Hepatocyte (in vitro differentiated cells): ENCODE results near the gene APOA5. TPM values are rescaled to one million over a fixed set of nuclear protein-coding genes. Genes with fewer than 3 reads are reported as not detected.
A peak's percentile ranks its signal among the peaks of the same experiment; 100 is the strongest.

Experiments
- DNase-seq: peaks from one replicate; pipeline ENCODE4 v3.0.0-alpha.2; 2016; ENCODE audit warnings: low spot score
- H2AFZ ChIP-seq: fragments of 200-600 bp; sonication (generic); 2 replicates; pipeline ENCODE4 v1.6.0; 2016; ENCODE audit warnings: antibody characterized with exemption, mild to moderate bottlenecking
- H3K27ac ChIP-seq: fragments of 200-600 bp; sonication (generic); 2 replicates; pipeline ENCODE4 v1.5.1; 2016; ENCODE audit warnings: mild to moderate bottlenecking
- H3K27me3 ChIP-seq: fragments of 200-600 bp; sonication (generic); 2 replicates; pipeline ENCODE4 v1.6.1; 2016
- H3K36me3 ChIP-seq: fragments of 200-600 bp; sonication (generic); replicated peaks from 2 replicates; pipeline ENCODE4 v1.5.1; 2016; ENCODE audit warnings: low read depth; ENCODE audit not compliant: insufficient read depth
- H3K4me1 ChIP-seq: fragments of 200-600 bp; sonication (generic); 2 replicates; pipeline ENCODE4 v1.5.1; 2016; ENCODE audit warnings: mild to moderate bottlenecking, moderate library complexity; ENCODE audit not compliant: insufficient read depth
- H3K4me2 ChIP-seq: fragments of 200-600 bp; sonication (generic); 2 replicates; pipeline ENCODE4 v1.6.0; 2016
- H3K4me3 ChIP-seq: fragments of 200-600 bp; sonication (generic); 2 replicates; pipeline ENCODE4 v1.5.1; 2016; ENCODE audit warnings: mild to moderate bottlenecking
- H3K79me2 ChIP-seq: fragments of 200-600 bp; sonication (generic); 2 replicates; pipeline ENCODE4 v1.6.0; 2017; ENCODE audit warnings: mild to moderate bottlenecking
- H3K9me2 ChIP-seq: fragments of 200-600 bp; sonication (generic); replicated peaks from 2 replicates; pipeline ENCODE4 v1.6.0; 2017; ENCODE audit warnings: mild to moderate bottlenecking; ENCODE audit not compliant: insufficient read depth
- H3K9me3 ChIP-seq: fragments of 200-600 bp; sonication (generic); 2 replicates; pipeline ENCODE4 v1.5.1; 2016; ENCODE audit warnings: low read depth, mild to moderate bottlenecking
- H4K20me1 ChIP-seq: fragments of 200-600 bp; sonication (generic); 2 replicates; pipeline ENCODE4 v1.6.0; 2016; ENCODE audit warnings: mild to moderate bottlenecking; ENCODE audit not compliant: insufficient read depth, poor library complexity, severe bottlenecking
- EZH2 ChIP-seq: fragments of 200-600 bp; sonication (generic); IDR thresholded peaks from 2 replicates; pipeline ENCODE4 v1.6.1; 2016; ENCODE audit warnings: antibody characterized with exemption, mild to moderate bottlenecking, borderline replicate concordance
- EZH2phosphoT487 ChIP-seq: fragments of 200-600 bp; sonication (generic); IDR thresholded peaks from one replicate; pipeline ENCODE4 v1.6.1; 2018; ENCODE audit warnings: antibody characterized with exemption, mild to moderate bottlenecking, low read depth, moderate library complexity; ENCODE audit not compliant: unreplicated experiment, severe bottlenecking
- WGBS: methylation state at CpG from one replicate; pipeline ENCODE4 v1.1.6; 2016; ENCODE audit warnings: low lambda C conversion rate; ENCODE audit errors: missing lambda C conversion rate; 5-methylcytosine and 5-hydroxymethylcytosine counted together
- polyA plus RNA-seq: library from polyadenylated mRNA; unstranded; fragments of >200 nt; fragmentation: Nextera tagmentation; extraction: Ambion mirVana; gene quantifications from 2 replicates; pipeline ENCODE4 v1.2.1, GENCODE V29; 2016
- total RNA-seq: library from RNA; depleted of rRNA; stranded (reverse); fragments of >200 nt; gene quantifications from 2 replicates; pipeline ENCODE4 v1.2.3, GENCODE V29; 2014
- TF ChIP-seq, protein P1 (sequence below): fragments of 200-600 bp; sonication (generic); IDR thresholded peaks from 2 replicates; pipeline ENCODE4 v1.5.1; 2016; ENCODE audit warnings: antibody characterized with exemption, mild to moderate bottlenecking; ENCODE audit not compliant: poor library complexity

The APOA5 gene
- total and polyA plus RNA-seq, 2 experiments from 2014 or later, result 14.6 to 20.3 TPM

DNA sequence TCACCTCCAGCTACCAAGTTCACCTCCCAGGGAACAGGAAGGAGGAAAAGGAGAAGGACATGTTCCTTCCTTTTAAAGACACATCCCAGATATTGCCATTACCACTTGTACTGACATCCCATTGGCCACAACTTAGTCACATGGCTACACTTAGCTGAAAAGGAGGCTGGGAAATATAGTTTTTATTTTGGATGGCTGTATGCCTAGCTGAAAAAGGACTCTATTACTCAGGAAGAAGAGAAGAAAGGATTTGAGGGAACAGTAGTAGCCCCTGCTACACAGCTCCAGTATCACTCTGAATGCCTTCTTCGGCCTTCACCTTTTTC lies 2.1 kb upstream of the APOA5 start:
- Histone ChIP-seq H3K9me3 (no peaks in the 10 kb centered on the region), H3K79me2 (no peaks in the 10 kb centered on the region), H2AFZ (peak overlapping the region; percentile 26), H3K4me2 (no peak overlapping the region), H3K4me3 (no peak overlapping the region), H3K9me2 (no peaks in the 10 kb centered on the region), H3K27ac (no peak overlapping the region), H3K36me3 (no peaks in the 10 kb centered on the region), H3K27me3 (no peaks in the 10 kb centered on the region), H4K20me1 (no peaks in the 10 kb centered on the region), H3K4me1 (peaks cover 2% of the 10 kb centered on the region)
- TF ChIP-seq, protein P1, sequence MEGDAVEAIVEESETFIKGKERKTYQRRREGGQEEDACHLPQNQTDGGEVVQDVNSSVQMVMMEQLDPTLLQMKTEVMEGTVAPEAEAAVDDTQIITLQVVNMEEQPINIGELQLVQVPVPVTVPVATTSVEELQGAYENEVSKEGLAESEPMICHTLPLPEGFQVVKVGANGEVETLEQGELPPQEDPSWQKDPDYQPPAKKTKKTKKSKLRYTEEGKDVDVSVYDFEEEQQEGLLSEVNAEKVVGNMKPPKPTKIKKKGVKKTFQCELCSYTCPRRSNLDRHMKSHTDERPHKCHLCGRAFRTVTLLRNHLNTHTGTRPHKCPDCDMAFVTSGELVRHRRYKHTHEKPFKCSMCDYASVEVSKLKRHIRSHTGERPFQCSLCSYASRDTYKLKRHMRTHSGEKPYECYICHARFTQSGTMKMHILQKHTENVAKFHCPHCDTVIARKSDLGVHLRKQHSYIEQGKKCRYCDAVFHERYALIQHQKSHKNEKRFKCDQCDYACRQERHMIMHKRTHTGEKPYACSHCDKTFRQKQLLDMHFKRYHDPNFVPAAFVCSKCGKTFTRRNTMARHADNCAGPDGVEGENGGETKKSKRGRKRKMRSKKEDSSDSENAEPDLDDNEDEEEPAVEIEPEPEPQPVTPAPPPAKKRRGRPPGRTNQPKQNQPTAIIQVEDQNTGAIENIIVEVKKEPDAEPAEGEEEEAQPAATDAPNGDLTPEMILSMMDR, result no peak
- TF ChIP-seq EZH2 (no peak), EZH2phosphoT487 (no peak)
- no peak for DNase-seq
- 100% methylated on average over 1 of the region's 1 CpG for WGBS

DNA sequence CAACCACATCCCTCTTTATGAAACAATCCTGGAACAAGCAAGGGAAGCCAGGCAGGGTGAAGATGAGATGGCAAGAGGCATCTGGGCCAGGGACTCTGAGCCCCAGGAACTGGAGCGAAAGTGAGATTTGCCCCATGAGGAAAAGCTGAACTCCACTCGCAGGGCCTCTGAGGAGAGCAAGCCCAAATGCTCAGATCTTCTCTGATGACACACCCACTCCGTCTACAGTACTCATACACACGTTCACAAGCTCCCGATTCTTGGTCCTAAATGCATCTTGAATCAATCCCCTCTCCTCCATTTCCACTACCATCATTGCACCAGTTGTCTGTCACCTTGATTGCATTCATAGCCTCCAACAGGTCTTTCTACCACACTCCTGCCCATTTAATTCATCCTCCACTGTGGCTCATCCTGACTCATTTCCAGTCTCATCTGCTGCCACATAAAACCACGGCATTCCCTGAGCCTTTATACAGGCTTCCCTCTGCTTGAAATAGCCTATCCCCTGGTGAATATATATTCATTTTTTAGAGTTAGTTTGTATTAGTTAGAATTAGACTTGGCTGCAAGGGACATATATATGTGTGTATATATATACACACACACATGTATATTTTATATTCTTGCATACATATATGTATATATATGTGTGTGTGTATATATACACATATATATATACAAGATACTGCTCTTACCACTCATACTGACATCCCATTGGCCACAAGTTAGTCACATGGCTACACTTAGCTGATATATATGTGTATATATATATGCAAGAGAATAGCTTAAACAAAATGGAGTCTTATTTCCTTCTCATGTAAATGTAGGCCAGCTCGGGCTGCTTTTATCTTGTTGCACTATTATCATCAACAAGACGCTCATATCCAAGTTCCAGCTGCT lies 1.4 kb upstream of the APOA5 start:
- Histone ChIP-seq H3K9me2 (no peaks in the 10 kb centered on the region), H3K4me3 (no peak overlapping the region), H3K27ac (no peak overlapping the region), H2AFZ (peak overlapping the region; percentile 26), H3K27me3 (no peaks in the 10 kb centered on the region), H3K4me2 (no peak overlapping the region), H3K4me1 (peaks cover 7% of the 10 kb centered on the region), H3K9me3 (no peaks in the 10 kb centered on the region), H3K79me2 (no peaks in the 10 kb centered on the region), H4K20me1 (no peaks in the 10 kb centered on the region), H3K36me3 (no peaks in the 10 kb centered on the region)
- no peak for DNase-seq
- 85% methylated on average over 8 of the region's 8 CpGs for WGBS
- TF ChIP-seq EZH2 (no peak), EZH2phosphoT487 (no peak)
- TF ChIP-seq, protein P1, result no peak

DNA sequence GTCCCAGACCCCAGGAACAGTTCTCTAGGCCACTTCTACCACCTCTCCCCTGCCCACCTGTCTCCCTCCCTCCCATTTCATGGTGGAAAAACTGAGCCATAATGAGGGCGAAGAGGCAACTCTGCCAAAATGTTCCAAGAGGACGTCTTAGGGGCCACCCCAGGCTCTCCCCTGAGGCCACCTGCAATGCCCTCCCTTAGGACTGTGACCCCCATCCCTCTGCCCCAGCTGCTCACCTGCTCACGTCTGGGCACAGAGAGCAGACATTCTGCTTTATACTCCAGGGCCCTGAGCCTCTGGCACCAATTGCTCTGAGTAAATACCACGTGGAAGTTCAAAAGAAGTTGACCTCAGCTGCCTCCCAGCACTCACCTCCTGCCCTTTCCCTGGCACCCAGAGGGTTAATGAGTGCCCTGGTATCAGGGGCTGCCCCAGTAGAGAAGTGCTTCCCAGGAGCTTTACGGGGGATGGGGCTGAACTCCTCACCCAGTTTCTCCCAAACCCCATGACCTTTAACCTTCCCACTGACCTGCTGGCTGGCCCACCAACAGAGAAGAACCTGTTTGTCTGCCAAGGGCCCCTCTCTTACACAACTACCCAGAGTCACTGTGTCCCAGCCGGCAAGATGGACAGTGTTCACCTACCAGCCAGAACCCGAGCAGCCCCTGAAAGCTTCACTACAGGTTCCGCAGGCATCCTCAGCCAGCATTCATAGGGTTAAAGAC lies 627 bp upstream of the APOA5 start:
- no peak overlapping the region for H3K4me2 ChIP-seq
- 72% methylated on average over 8 of the region's 8 CpGs for WGBS

More for the DNA sequence above, 627 bp upstream of the APOA5 start:
- H4K20me1 ChIP-seq, result no peaks in the 10 kb centered on the region
- H3K4me1 ChIP-seq, result peaks cover 7% of the 10 kb centered on the region
- DNase-seq, result no peak
- no peaks in the 10 kb centered on the region for H3K9me3 ChIP-seq
- H3K36me3 ChIP-seq, result no peaks in the 10 kb centered on the region
- H3K27ac ChIP-seq, result no peak overlapping the region
- H3K79me2 ChIP-seq, result peaks cover 4% of the 10 kb centered on the region
- no peaks in the 10 kb centered on the region for H3K9me2 ChIP-seq
- H3K27me3 ChIP-seq, result no peaks in the 10 kb centered on the region
- TF ChIP-seq EZH2phosphoT487, result no peak
- TF ChIP-seq, protein P1, result no peak
- TF ChIP-seq EZH2, result no peak
- H2AFZ ChIP-seq, result no peak overlapping the region
- no peak overlapping the region for H3K4me3 ChIP-seq
